H9 (cell line): Measurements from ENCODE around the gene ERAS. TPM values are rescaled to one million over a fixed set of nuclear protein-coding genes. Genes with fewer than 3 reads are reported as not detected.

Experiments used
- DNase-seq: peaks from one replicate; pipeline ENCODE4 v3.0.0-alpha.2; 2017
- H2AFZ ChIP-seq: one replicate; pipeline ENCODE4 v1.6.1; 2013; ENCODE audit warnings: mild to moderate bottlenecking, low read length, control low read depth, moderate library complexity
- H2AK5ac ChIP-seq: 2 replicates; pipeline ENCODE4 v1.6.1; 2013; ENCODE audit warnings: low read length, control low read depth, mixed read lengths; ENCODE audit not compliant: insufficient read length
- H2BK120ac ChIP-seq: one replicate; pipeline ENCODE4 v1.6.1; 2013; ENCODE audit warnings: low read depth, mild to moderate bottlenecking, low read length, control low read depth, inconsistent platforms; ENCODE audit not compliant: poor library complexity, severe bottlenecking
- H2BK12ac ChIP-seq: 2 replicates; pipeline ENCODE4 v1.6.1; 2013; ENCODE audit warnings: low read length, control low read depth, mixed read lengths, low read depth; ENCODE audit not compliant: insufficient read length
- H2BK15ac ChIP-seq: 2 replicates; pipeline ENCODE4 v1.6.1; 2013; ENCODE audit warnings: low read depth, low read length, control low read depth
- H2BK20ac ChIP-seq: one replicate; pipeline ENCODE4 v1.6.1; 2013; ENCODE audit warnings: low read depth, mild to moderate bottlenecking, low read length, control low read depth, inconsistent platforms; ENCODE audit not compliant: poor library complexity, severe bottlenecking
- H2BK5ac ChIP-seq: 2 replicates; pipeline ENCODE4 v1.6.1; 2013; ENCODE audit warnings: low read length, control low read depth, mixed read lengths; ENCODE audit not compliant: insufficient read length
- H3K14ac ChIP-seq: 2 replicates; pipeline ENCODE4 v1.6.1; 2013; ENCODE audit warnings: low read length, control low read depth; ENCODE audit not compliant: insufficient read depth
- H3K18ac ChIP-seq: 2 replicates; pipeline ENCODE4 v1.6.1; 2013; ENCODE audit warnings: low read depth, mild to moderate bottlenecking, mixed read lengths, low read length, control low read depth; ENCODE audit not compliant: insufficient read length
- H3K23ac ChIP-seq: 2 replicates; pipeline ENCODE4 v1.6.1; 2013; ENCODE audit warnings: low read length, control low read depth, mixed read lengths, low read depth; ENCODE audit not compliant: insufficient read length
- H3K23me2 ChIP-seq: 2 replicates; pipeline ENCODE4 v1.6.1; 2013; ENCODE audit warnings: low read depth, mild to moderate bottlenecking, mixed read lengths, low read length, control low read depth; ENCODE audit not compliant: insufficient read length, poor library complexity, severe bottlenecking
- H3K27ac ChIP-seq: 2 replicates; pipeline ENCODE4 v1.5.1; 2013; ENCODE audit warnings: low read length, control low read depth, mixed read lengths, low read depth; ENCODE audit not compliant: insufficient read length
- H3K27me3 ChIP-seq: 2 replicates; pipeline ENCODE4 v1.6.1; 2013; ENCODE audit warnings: low read length, control low read depth, inconsistent platforms; ENCODE audit not compliant: insufficient read depth
- H3K4ac ChIP-seq: 2 replicates; pipeline ENCODE4 v1.6.1; 2013; ENCODE audit warnings: low read depth, mild to moderate bottlenecking, control low read depth, inconsistent platforms, low read length, moderate library complexity
- H3K4me1 ChIP-seq: 2 replicates; pipeline ENCODE4 v1.6.1; 2013; ENCODE audit warnings: low read length, control low read depth, inconsistent platforms; ENCODE audit not compliant: insufficient read depth
- H3K4me2 ChIP-seq: 2 replicates; pipeline ENCODE4 v1.6.1; 2013; ENCODE audit warnings: low read length, control low read depth, mixed read lengths; ENCODE audit not compliant: insufficient read length, insufficient read depth
- H3K56ac ChIP-seq: 2 replicates; pipeline ENCODE4 v1.6.1; 2013; ENCODE audit warnings: low read depth, mild to moderate bottlenecking, mixed read lengths, low read length, control low read depth; ENCODE audit not compliant: insufficient read length
- H3K79me1 ChIP-seq: 2 replicates; pipeline ENCODE4 v1.6.1; 2013; ENCODE audit warnings: low read depth, mild to moderate bottlenecking, moderate library complexity, low read length, control low read depth, inconsistent platforms; ENCODE audit not compliant: insufficient read depth, poor library complexity, severe bottlenecking
- H3K79me2 ChIP-seq: 2 replicates; pipeline ENCODE4 v1.6.1; 2013; ENCODE audit warnings: low read length, control low read depth, inconsistent platforms; ENCODE audit not compliant: insufficient read depth
- H3K9ac ChIP-seq: 2 replicates; pipeline ENCODE4 v1.6.1; 2013; ENCODE audit warnings: low read length, control low read depth, mixed read lengths; ENCODE audit not compliant: insufficient read length; ENCODE audit errors: extremely low read depth
- H3K9me3 ChIP-seq: one replicate; pipeline ENCODE4 v1.6.1; 2013; ENCODE audit warnings: low read depth, low read length, inconsistent platforms; ENCODE audit not compliant: control insufficient read depth
- H3T11ph ChIP-seq: one replicate; pipeline ENCODE4 v1.6.1; 2013; ENCODE audit warnings: mild to moderate bottlenecking, low read length, control low read depth, inconsistent platforms
- H4K20me1 ChIP-seq: one replicate; pipeline ENCODE4 v1.6.1; 2013; ENCODE audit not compliant: control insufficient read depth, insufficient read length, insufficient read depth
- H4K5ac ChIP-seq: 2 replicates; pipeline ENCODE4 v1.6.1; 2013; ENCODE audit warnings: low read depth, mild to moderate bottlenecking, mixed read lengths, low read length, control low read depth; ENCODE audit not compliant: insufficient read length
- H4K8ac ChIP-seq: replicated peaks from 2 replicates; pipeline ENCODE4 v1.6.1; 2013; ENCODE audit warnings: low read length, control low read depth, mixed read lengths, low read depth; ENCODE audit not compliant: insufficient read length
- H4K91ac ChIP-seq: 2 replicates; pipeline ENCODE4 v1.6.1; 2013; ENCODE audit warnings: low read depth, mild to moderate bottlenecking, moderate library complexity, mixed read lengths, low read length, control low read depth; ENCODE audit not compliant: insufficient read length
- H3K27ac Mint-ChIP-seq, 3 experiments: 2 replicates in 2 of 3; 3 replicates in 1 of 3; pipeline ENCODE4 v1.8.0; 2020 to 2021; ENCODE audit warnings: mixed read lengths in 3 of 3, mild to moderate bottlenecking in 1 of 3, moderate library complexity in 1 of 3
- H3K27me3 Mint-ChIP-seq: 2 replicates; pipeline ENCODE4 v1.8.0; 2021; ENCODE audit warnings: low read depth, mild to moderate bottlenecking, moderate library complexity, mixed read lengths
- H3K36me3 Mint-ChIP-seq, 3 experiments: 2 replicates in 2 of 3; 3 replicates in 1 of 3; pipeline ENCODE4 v1.8.0; 2020 to 2021; ENCODE audit warnings: low read depth in 3 of 3, mixed read lengths in 3 of 3; ENCODE audit not compliant: insufficient read depth in 1 of 3
- H3K4me1 Mint-ChIP-seq, 2 experiments: 2 replicates each; pipeline ENCODE4 v1.8.0; 2020; ENCODE audit warnings: mixed read lengths in 2 of 2
- H3K4me3 Mint-ChIP-seq, 2 experiments: 2 replicates in 1 of 2; 3 replicates in 1 of 2; pipeline ENCODE4 v1.8.0; 2020 to 2021; ENCODE audit warnings: mild to moderate bottlenecking in 2 of 2, mixed read lengths in 2 of 2, moderate library complexity in 1 of 2
- H3K9me3 Mint-ChIP-seq, 2 experiments: 2 replicates in 1 of 2; 3 replicates in 1 of 2; pipeline ENCODE4 v1.8.0; 2020; ENCODE audit warnings: mild to moderate bottlenecking in 2 of 2, mixed read lengths in 2 of 2, moderate library complexity in 1 of 2
- WGBS: extraction: QIAGEN DNeasy Blood & Tissue Kit; methylation state at CpG from one replicate; pipeline ENCODE4 v1.1.7; 2013; ENCODE audit warnings: missing lambda C conversion rate, low lambda C conversion rate, mixed read lengths; ENCODE audit not compliant: insufficient read length; ENCODE audit errors: extremely low coverage; 5-methylcytosine and 5-hydroxymethylcytosine counted together
- total RNA-seq: library from RNA; stranded (reverse); gene quantifications from 2 replicates; pipeline ENCODE4 v1.2.1, GENCODE V29; 2021
- TF ChIP-seq, protein P1 (sequence below): fragments of 200-600 bp; sonication (generic); conservative IDR thresholded peaks from 3 replicates; pipeline ENCODE4 v1.8.0; 2021; ENCODE audit warnings: antibody characterized with exemption, mild to moderate bottlenecking

Gene ERAS
- total RNA-seq, 1 experiment from 2014 or later = not detected

DNA sequence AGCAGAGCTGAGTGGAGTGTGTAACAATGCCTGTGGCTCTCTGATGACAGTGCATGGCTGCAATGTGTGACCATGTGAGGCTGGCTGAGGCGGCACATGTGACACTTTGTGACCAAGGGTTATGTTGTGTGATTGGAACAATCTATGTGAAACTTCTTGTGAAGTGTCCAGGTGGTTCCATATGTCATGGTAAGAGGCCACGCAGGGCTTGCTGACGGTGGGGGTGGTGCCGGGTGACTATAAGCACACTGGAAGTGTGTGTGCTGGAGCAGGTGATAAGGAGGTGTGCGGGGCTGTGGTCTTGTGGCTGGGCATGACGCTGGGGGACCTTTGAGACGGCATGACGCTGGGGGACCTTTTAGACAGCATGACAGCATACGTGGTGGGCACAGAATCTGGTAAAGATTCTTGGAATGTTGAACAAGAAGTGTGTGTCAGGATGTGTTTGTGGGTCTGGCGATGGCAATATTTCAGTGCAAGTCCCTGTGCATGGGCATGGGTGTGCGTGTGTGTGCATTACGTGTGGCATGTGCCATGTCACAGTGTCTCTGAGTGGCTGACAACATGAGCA lies 31.9 kb upstream of the ERAS start:
- no peak for DNase-seq
- H3K9me3 ChIP-seq = peaks cover 10% of the 10 kb centered on the region
- no peak overlapping the region for H4K8ac ChIP-seq
- no peak overlapping the region for H3K56ac ChIP-seq
- no peak overlapping the region; a peak in 1 of 7 replicates for H3K27ac Mint-ChIP-seq
- no peak overlapping the region for H2BK15ac ChIP-seq
- peaks cover 0 to 7% (median 4%) of the 10 kb centered on the region in 3 experiments; a peak in 5 of 7 replicates for H3K36me3 Mint-ChIP-seq
- no peak overlapping the region for H3K4me3 Mint-ChIP-seq
- H3K4me1 ChIP-seq = no peaks in the 10 kb centered on the region
- TF ChIP-seq, protein P1, sequence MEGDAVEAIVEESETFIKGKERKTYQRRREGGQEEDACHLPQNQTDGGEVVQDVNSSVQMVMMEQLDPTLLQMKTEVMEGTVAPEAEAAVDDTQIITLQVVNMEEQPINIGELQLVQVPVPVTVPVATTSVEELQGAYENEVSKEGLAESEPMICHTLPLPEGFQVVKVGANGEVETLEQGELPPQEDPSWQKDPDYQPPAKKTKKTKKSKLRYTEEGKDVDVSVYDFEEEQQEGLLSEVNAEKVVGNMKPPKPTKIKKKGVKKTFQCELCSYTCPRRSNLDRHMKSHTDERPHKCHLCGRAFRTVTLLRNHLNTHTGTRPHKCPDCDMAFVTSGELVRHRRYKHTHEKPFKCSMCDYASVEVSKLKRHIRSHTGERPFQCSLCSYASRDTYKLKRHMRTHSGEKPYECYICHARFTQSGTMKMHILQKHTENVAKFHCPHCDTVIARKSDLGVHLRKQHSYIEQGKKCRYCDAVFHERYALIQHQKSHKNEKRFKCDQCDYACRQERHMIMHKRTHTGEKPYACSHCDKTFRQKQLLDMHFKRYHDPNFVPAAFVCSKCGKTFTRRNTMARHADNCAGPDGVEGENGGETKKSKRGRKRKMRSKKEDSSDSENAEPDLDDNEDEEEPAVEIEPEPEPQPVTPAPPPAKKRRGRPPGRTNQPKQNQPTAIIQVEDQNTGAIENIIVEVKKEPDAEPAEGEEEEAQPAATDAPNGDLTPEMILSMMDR = no peak
- no peak overlapping the region for H4K5ac ChIP-seq
- H3T11ph ChIP-seq = no peak overlapping the region
- no peaks in the 10 kb centered on the region for H3K27me3 ChIP-seq
- H3K4ac ChIP-seq = no peak overlapping the region
- no CpG with 5 or more reads among the region's 12 CpGs for WGBS
- no peak overlapping the region for H2BK20ac ChIP-seq
- no peak overlapping the region for H3K18ac ChIP-seq
- H3K4me2 ChIP-seq = no peak overlapping the region
- H2AFZ ChIP-seq = no peak overlapping the region
- H3K79me2 ChIP-seq = no peaks in the 10 kb centered on the region
- no peak overlapping the region for H3K27ac ChIP-seq
- H4K20me1 ChIP-seq = no peaks in the 10 kb centered on the region
- H3K14ac ChIP-seq = no peak overlapping the region
- no peak overlapping the region for H2BK5ac ChIP-seq
- H3K9me3 Mint-ChIP-seq = peaks cover 68 to 71% of the 10 kb centered on the region in 2 experiments
- no peak overlapping the region for H2BK120ac ChIP-seq
- H3K9ac ChIP-seq = no peak overlapping the region
- no peak overlapping the region for H3K23ac ChIP-seq
- H3K27me3 Mint-ChIP-seq = peaks cover 2% of the 10 kb centered on the region; the same call in 1 of the 2 replicates
- H4K91ac ChIP-seq = no peak overlapping the region
- no peaks in the 10 kb centered on the region for H3K79me1 ChIP-seq
- H3K23me2 ChIP-seq = no peaks in the 10 kb centered on the region
- H2AK5ac ChIP-seq = no peak overlapping the region
- H2BK12ac ChIP-seq = no peak overlapping the region
- H3K4me1 Mint-ChIP-seq = no peaks in the 10 kb centered on the region
